GM21717 (cell line): ENCODE data around the gene UPK2.
A peak's percentile ranks its signal among the peaks of the same experiment; 100 is the strongest.

Experiments used
- ATAC-seq: cut with Tn5 transposase; IDR thresholded peaks from one replicate; pipeline ENCODE4 v1.9.1; 2021; ENCODE audit warnings: mild to moderate bottlenecking, moderate library complexity; ENCODE audit not compliant: unreplicated experiment

The UPK2 gene

DNA sequence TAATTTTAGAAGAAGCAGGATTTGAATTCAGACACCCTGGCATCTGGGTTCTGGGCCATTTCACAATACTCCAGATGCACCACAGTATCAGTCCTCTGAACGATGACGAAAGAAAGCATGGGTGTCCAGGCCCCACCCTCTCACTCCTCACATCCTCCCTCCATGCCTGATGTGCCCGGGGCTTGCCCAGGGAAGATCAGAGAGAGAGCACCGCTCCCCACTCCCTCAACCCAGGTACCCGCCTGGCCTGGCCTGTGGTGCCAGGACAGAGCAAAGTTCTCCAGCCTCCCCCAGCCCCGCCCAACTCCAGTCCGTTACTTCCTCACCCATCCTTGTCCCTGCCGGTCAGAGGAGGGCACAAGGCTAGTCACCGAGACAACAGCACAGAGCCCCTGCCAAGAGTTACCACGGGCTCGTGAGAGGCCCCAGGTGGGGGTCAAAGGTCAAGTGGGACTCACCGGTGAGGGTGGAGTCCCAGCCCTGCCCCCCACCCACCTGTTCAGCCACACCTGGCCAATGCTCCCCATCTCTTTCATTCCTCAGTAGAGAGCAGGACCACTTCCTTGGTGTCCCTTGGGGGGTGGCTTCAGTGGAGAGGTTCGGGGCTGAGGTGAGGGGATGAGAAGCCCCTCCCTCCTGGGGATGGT is 38.5 kb upstream of the UPK2 start:
- no peak for ATAC-seq

DNA sequence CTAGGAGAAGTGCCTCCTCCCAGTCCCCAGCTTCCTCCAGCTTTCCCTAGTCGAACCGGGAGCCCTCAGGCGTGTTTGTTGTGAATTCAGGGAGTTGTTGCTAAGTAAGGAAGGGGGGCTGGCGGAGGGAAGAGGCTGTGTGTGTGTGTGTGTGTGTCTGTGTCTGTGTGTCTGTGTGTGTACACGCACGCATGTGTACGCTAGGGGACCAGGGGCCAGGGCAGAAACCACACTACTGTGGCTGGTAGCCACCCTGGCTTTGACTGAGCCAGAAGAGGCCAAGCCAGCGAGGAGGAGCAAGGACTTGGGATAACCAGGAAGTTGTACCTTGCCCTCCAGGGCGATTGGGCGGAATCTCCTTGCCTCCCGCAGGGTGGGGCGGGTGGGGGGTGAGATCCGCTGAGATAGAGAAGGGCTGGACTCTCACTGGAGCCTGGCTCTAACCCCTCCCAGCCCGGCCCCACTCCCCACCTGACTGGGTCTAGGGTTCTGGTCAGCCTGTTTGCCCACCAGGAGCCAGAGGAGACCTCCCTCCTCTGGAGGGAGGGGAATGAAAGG is 37.9 kb upstream of the UPK2 start:
- no peak for ATAC-seq

- ATAC-seq, result no peak
Observed at GRCh38 chr11:118918686-118919280, 37.3 kb upstream of the UPK2 start.

DNA sequence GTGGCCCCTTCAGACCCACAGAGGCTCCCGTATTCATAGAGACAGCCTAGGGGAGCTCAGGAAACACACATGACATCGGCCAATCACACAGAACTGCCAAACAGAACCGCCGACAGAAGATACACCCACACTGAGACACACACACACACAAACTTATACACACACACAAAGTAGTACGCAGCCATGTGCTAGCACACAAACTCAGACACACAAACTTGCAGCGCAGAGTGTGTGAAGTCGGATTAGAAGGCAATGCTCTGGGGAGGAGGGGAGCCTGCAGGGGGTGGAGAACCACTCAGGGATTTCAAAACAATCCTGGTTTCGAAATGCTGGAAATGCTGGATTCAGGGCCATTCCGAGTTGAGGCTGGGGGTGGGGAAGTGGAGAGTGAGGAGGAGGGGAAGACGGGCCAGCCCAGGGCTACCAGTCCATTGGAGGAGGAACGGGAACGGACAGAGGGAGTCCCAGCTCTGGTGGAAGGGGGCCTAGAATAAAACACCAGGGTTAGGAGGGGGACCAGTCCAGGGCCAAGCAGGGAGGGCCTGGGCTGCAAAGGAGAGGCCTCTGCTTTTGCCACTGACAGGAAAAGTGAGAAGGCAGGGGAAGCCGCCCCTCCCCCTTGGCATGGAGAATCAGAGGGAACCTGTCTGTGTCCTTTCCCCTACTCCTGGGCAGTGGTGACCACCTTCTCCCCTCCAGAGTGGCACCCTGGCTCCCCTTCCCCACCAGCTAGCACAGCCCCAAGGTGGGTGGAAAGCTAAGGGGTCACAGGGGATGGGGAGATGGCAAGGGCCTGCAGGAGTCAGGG is 34.8 kb upstream of the UPK2 start:
- no peak for ATAC-seq

DNA sequence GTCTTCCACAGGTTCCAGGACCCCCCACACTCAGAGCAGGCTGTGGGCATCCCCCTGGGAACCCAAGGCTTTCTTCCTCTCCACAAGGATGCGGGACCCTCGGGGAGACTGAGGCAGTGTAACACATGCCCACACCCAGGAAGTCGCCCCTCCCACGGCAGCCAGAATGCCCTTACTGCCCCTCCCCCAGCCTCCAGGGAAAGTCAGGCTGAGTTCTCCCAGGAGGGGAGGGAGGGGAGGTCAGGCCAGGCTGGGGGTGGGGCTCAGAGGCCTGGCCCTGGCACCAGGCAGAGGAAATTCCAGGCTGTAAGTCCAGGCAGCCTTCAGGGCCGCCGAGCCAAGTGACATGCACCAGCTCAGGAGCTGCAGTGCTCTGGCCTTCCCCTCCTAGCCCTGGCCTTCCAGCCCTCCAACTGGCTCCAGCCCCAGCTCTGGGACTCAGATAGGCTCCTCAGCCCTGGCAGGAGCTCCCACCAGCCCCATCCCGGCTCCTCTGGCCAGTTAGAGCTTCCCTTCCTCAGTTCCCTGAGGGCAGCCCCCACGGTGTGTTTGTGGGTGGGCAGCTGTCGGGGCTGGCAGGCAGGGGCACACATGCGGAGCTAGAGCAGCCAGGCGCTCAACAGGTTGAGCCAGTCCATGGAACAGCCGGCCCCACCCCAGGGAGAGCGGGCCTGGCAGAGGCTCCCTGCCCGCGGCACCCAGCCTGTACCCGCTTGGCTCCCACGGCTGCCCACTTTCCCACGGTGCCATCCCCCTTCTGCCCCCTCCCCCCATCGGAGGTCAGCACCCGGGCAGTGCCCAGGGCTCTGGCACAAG is 34.0 kb upstream of the UPK2 start:
- ATAC-seq, result no peak

DNA sequence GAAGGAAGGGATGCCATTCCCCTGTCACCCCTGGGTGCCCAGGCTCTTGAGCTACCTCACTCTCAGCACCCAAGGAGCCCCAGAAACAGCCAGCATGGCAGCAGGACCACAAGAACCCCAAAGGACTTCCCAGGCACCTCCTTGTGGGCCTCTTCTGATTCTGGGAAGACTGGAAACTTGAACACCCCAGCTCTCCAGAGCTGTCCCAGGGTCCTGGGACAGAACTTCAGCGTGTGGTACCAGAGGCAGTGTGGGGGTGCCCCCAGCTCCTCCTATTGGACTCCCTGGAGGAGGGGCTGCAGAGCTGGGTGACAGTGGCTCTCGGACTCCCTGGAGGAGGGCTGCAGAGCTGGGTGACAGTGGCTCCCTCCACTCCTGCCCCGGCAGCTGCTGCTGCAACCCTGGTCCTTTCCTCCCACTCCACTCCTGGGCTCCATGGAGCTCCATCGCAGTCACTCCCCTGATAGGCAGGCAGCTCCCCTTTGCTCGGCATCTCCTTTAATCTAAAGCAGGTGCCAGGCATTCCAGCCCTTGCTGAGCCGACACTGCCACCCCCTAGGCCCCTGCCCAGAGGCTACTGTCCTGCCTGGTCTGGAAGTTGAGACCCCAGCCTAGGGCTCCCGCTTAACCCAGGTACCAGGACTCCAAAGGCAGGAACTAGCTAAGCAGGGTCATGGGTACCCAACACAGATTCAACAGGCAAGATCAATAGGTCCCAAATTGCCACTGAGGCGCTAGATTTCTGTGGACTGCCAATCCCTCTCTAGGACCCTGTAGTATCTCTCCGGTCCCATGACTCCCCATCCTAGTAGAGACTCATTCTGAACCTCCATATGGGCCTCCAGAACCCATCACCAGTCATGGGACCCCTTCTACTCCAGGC is 33.1 kb upstream of the UPK2 start:
- ATAC-seq, result no peak

- ATAC-seq, result no peak
Observed at GRCh38 chr11:118923721-118924587, 32.1 kb upstream of the UPK2 start.

- ATAC-seq, result no peak
Observed at GRCh38 chr11:118924591-118925585, 31.2 kb upstream of the UPK2 start.

GRCh38 chr11:118927554-118928100 is 28.5 kb upstream of the UPK2 start:
- no peak for ATAC-seq

GRCh38 chr11:118928101-118928869 is 27.8 kb upstream of the UPK2 start:
- ATAC-seq, result peak; percentile 29

- ATAC-seq, result no peak
Observed at GRCh38 chr11:118928870-118929500, 27.1 kb upstream of the UPK2 start.

DNA sequence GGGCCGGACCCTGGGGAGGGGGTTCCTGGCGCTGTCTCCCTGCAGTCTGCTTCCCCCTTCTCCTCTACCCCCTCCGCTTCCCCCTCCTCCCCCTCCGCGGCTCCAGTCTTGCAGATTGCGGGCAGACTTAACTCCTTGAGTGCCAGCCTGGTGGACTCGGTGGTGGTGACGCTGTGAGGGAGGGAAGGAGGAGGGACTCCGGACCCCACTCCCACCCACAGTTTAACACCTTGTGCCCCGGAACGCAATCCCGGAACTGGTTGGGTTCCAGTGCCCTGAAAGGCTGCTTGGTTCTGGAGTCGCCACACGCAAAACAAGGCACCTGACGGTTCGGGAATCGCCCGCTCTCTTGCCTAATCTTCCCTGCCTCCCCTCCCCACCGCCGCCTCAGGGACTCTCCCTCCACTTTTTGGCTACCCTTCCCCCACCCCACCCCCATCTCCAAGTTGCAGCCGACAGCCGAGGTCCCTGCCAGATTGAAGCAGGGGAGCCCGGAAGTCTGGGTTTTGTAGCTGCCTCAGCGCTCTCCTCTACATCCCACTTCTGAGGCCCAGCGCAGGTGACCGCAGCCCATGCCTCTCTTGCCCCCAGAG is 26.5 kb upstream of the UPK2 start:
- ATAC-seq, result no peak

DNA sequence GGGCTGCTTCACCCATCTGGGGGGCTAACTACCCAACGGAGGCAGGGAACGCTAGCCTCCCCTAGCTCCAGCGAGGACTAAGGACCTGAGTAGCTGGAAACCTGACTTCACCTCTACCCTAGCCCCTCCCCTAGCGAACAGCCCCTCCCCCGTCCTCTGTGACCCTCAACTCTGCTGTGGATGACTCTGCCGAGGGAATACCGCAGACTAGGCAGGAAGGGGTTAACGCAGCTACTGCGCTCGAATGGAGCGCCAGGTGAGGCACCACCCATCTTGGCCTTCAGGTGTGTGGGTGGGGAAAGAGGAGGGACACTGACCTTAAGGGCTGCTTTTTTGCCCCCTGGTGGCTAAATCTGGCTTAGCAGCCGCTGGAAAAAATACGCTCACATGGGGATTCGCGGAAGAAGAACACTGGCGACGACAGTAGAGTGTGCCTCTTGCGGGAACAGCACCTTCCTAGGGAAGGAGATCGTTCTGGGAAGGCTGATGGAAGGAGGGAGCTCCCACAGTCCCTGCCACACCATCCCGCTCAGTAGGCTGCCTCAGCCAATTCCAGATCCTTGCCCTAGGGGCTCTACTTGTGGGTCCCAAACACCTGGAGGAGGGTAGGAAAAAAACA is 25.9 kb upstream of the UPK2 start:
- no peak for ATAC-seq

GRCh38 chr11:118931571-118931970 is 24.5 kb upstream of the UPK2 start:
- no peak for ATAC-seq

DNA sequence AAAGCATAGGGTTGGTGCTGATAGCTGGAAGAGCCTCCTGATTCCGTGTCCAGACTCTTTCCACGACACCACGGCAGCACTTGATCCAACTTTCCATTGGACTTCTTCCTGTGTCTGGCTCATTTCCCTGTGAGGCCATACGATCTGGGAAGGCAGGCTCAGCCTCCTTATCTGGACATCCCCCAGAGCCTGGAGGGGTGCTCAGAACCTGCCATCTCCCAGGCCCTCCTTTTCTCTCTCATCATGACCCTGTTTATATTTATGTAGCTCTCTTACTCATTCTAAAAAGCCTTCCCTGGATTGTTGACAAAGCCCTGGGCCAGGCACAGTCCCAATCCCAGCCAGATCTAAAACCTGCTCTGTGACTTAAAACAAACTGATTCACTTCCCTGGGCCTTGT is 22.6 kb upstream of the UPK2 start:
- no peak for ATAC-seq

DNA sequence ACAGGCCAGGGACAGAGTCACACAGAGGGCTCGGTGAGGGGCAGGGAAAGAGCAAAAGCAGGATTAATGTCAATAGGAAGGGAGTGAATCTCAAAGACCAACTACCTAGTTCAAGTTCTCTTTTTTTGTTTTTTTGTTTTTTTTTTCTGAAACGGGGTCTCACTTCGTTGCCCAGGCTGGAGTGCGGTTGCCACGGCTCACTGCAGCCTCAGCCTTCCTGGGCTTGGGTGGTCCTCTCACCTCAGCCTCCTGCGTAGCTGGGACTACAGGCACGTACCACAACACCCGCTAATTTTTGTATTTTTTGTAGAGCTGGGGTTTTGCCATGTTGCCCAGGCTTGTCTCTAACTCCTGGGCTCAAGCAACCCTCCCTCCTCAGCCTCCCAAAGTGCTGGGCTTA is 20.7 kb upstream of the UPK2 start:
- no peak for ATAC-seq
